Measurements from ENCODE around the gene KRTAP24-1. TPM values are rescaled to one million over a fixed set of nuclear protein-coding genes. Genes with fewer than 3 reads are reported as not detected.

Gene KRTAP24-1
- total and polyA plus RNA-seq, 2 experiments from 2014 or later: not detected

GRCh38 chr21:30256100-30256499 is 26.6 kb downstream of the KRTAP24-1 start:
- H3F3A ChIP-seq (ENCODE audit: insufficient read depth): no peaks in the 10 kb centered on the region
- no peak for DNase-seq
- H3K79me2 ChIP-seq (ENCODE audit: insufficient read depth): no peaks in the 10 kb centered on the region
- H3K9ac ChIP-seq: no peak overlapping the region
- H3K4me2 ChIP-seq (ENCODE audit: unreplicated experiment): no peak overlapping the region
- no peak overlapping the region for H3K27ac ChIP-seq
- no peaks in the 10 kb centered on the region for H4K20me1 ChIP-seq (ENCODE audit: insufficient read depth)
- H3K36me3 ChIP-seq (ENCODE audit: low read depth): no peaks in the 10 kb centered on the region
- H3K27me3 ChIP-seq (replicated peaks; ENCODE audit: insufficient read depth): no peaks in the 10 kb centered on the region
- no peaks in the 10 kb centered on the region for H3K9me2 ChIP-seq (ENCODE audit: insufficient read depth)
- TF ChIP-seq EZH2phosphoT487 (IDR thresholded peaks at IDR 0.05; ENCODE audit: insufficient read depth, low read depth) (no peak), EZH2 (IDR thresholded peaks at IDR 0.05; ENCODE audit: insufficient read depth, poor library complexity, severe bottlenecking) (no peak)
- H3K4me1 ChIP-seq (ENCODE audit: insufficient read depth): no peaks in the 10 kb centered on the region
- no peak overlapping the region for H2AFZ ChIP-seq
- no peaks in the 10 kb centered on the region for H3K9me3 ChIP-seq (ENCODE audit: low read depth)
- H3K4me3 ChIP-seq: no peak overlapping the region
- WGBS, 2 experiments (ENCODE audit: low coverage in 1 of 2, low lambda C conversion rate in 2 of 2, missing lambda C conversion rate in 2 of 2): 85 to 88% methylated on average over 4 of the region's 4 CpGs
- in situ Hi-C loops (cut with MboI): no loop called here

DNA sequence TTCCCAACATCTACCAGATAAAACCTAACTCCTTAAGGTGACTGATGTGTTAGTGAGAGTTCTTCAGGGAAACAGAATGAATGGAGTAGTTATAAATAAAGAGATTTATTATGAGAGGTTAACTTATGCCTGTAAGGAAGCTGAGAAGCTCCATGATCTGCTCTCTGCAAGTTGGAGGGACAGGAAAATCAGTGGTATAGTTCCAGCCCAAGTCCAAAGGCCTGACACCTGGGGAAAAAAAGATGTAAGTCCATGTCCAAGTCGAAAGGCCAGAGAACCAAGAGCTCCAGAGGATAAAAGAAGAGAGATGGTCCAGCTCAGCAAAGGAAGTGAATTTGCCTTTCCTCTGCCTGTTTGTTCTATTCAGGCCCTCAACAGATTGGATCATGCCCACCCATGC is 27.1 kb downstream of the KRTAP24-1 start:
- Histone ChIP-seq H3F3A (ENCODE audit: insufficient read depth) (no peaks in the 10 kb centered on the region), H3K9ac (no peak overlapping the region), H3K4me3 (no peak overlapping the region), H3K36me3 (ENCODE audit: low read depth) (no peaks in the 10 kb centered on the region), H3K27ac (no peak overlapping the region), H4K20me1 (ENCODE audit: insufficient read depth) (no peaks in the 10 kb centered on the region), H3K4me2 (ENCODE audit: unreplicated experiment) (no peak overlapping the region), H3K4me1 (ENCODE audit: insufficient read depth) (no peaks in the 10 kb centered on the region), H3K9me2 (ENCODE audit: insufficient read depth) (no peaks in the 10 kb centered on the region), H3K79me2 (ENCODE audit: insufficient read depth) (no peaks in the 10 kb centered on the region), H3K27me3 (replicated peaks; ENCODE audit: insufficient read depth) (no peaks in the 10 kb centered on the region), H3K9me3 (ENCODE audit: low read depth) (no peaks in the 10 kb centered on the region), H2AFZ (no peak overlapping the region)
- no peak for DNase-seq
- in situ Hi-C loops (cut with MboI): no loop called here
- TF ChIP-seq EZH2 (IDR thresholded peaks at IDR 0.05; ENCODE audit: insufficient read depth, poor library complexity, severe bottlenecking): no peak
- TF ChIP-seq EZH2phosphoT487 (IDR thresholded peaks at IDR 0.05; ENCODE audit: insufficient read depth, low read depth): no peak
- 59 to 62% methylated on average over 1 of the region's 1 CpG for WGBS, 2 experiments (ENCODE audit: low coverage in 1 of 2, low lambda C conversion rate in 2 of 2, missing lambda C conversion rate in 2 of 2)

DNA sequence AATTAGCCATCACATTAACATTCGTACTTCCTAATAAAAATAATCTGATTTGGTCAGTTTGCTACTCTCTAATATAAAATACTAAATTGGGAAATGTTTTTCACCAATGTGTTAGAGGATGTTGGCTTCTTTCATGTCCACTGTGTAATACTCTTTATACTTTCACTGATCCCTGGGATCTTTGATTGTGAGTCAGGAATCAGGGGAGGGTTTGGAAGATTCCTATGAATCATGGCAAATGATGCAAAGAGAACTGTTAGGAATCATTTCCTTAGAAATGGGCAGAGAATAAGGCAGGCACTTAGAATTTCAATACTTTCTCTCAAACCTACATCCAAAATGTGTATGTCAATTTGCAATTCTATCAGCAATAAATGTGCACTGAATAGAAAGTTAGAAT is 31.0 kb downstream of the KRTAP24-1 start:
- no peak overlapping the region for H3K4me3 ChIP-seq
- DNase-seq: peak; percentile 16
- H3K36me3 ChIP-seq (ENCODE audit: low read depth): no peaks in the 10 kb centered on the region
- 80 to 88% methylated on average over 1 of the region's 1 CpG for WGBS, 2 experiments (ENCODE audit: low coverage in 1 of 2, low lambda C conversion rate in 2 of 2, missing lambda C conversion rate in 2 of 2)
- no peak overlapping the region for H2AFZ ChIP-seq
- H3K9ac ChIP-seq: no peak overlapping the region
- no peaks in the 10 kb centered on the region for H3K4me1 ChIP-seq (ENCODE audit: insufficient read depth)
- no peak overlapping the region for H3K4me2 ChIP-seq (ENCODE audit: unreplicated experiment)
- TF ChIP-seq EZH2 (IDR thresholded peaks at IDR 0.05; ENCODE audit: insufficient read depth, poor library complexity, severe bottlenecking): no peak
- H3F3A ChIP-seq (ENCODE audit: insufficient read depth): no peaks in the 10 kb centered on the region
- H3K9me2 ChIP-seq (ENCODE audit: insufficient read depth): no peaks in the 10 kb centered on the region
- in situ Hi-C loops (cut with MboI): no loop called here
- H3K27ac ChIP-seq: no peak overlapping the region
- H4K20me1 ChIP-seq (ENCODE audit: insufficient read depth): no peaks in the 10 kb centered on the region
- H3K27me3 ChIP-seq (replicated peaks; ENCODE audit: insufficient read depth): no peaks in the 10 kb centered on the region
- no peaks in the 10 kb centered on the region for H3K9me3 ChIP-seq (ENCODE audit: low read depth)
- no peaks in the 10 kb centered on the region for H3K79me2 ChIP-seq (ENCODE audit: insufficient read depth)

DNA sequence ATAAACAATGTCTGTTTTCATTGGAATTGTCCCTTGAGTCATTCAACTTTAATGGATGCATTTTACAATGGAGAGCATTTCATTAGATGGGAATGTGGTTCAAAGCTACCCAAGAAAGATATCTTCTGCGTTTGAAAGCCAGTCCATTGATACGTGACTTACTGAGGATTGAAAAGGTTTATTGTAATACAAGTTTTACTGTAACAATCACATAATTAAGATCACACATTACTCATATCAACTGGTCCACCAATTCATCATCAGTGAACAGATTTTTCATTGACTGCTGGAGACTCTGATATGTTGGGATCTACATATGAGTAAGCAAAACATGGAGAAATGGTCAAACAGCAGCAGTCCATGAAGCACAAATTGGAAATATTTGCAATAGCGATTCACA is 32.8 kb downstream of the KRTAP24-1 start:
- no peak overlapping the region for H3K9ac ChIP-seq
- in situ Hi-C loops (cut with MboI): no loop called here
- no peaks in the 10 kb centered on the region for H4K20me1 ChIP-seq (ENCODE audit: insufficient read depth)
- H3K79me2 ChIP-seq (ENCODE audit: insufficient read depth): no peaks in the 10 kb centered on the region
- H3K27me3 ChIP-seq (replicated peaks; ENCODE audit: insufficient read depth): no peaks in the 10 kb centered on the region
- no peak overlapping the region for H3K27ac ChIP-seq
- no peak for TF ChIP-seq EZH2phosphoT487 (IDR thresholded peaks at IDR 0.05; ENCODE audit: insufficient read depth, low read depth)
- no peak for TF ChIP-seq EZH2 (IDR thresholded peaks at IDR 0.05; ENCODE audit: insufficient read depth, poor library complexity, severe bottlenecking)
- H3K36me3 ChIP-seq (ENCODE audit: low read depth): no peaks in the 10 kb centered on the region
- no peak overlapping the region for H3K4me3 ChIP-seq
- WGBS, 2 experiments (ENCODE audit: low coverage in 1 of 2, low lambda C conversion rate in 2 of 2, missing lambda C conversion rate in 2 of 2): 57 to 59% methylated on average over 3 of the region's 3 CpGs
- no peaks in the 10 kb centered on the region for H3F3A ChIP-seq (ENCODE audit: insufficient read depth)
- H2AFZ ChIP-seq: no peak overlapping the region
- H3K4me2 ChIP-seq (ENCODE audit: unreplicated experiment): no peak overlapping the region
- H3K4me1 ChIP-seq (ENCODE audit: insufficient read depth): no peaks in the 10 kb centered on the region
- H3K9me2 ChIP-seq (ENCODE audit: insufficient read depth): no peaks in the 10 kb centered on the region
- H3K9me3 ChIP-seq (ENCODE audit: low read depth): no peaks in the 10 kb centered on the region
- DNase-seq: no peak

GRCh38 chr21:30248844-30249243 is 33.9 kb downstream of the KRTAP24-1 start:
- TF ChIP-seq EZH2 (IDR thresholded peaks at IDR 0.05; ENCODE audit: insufficient read depth, poor library complexity, severe bottlenecking): no peak
- no peak for TF ChIP-seq EZH2phosphoT487 (IDR thresholded peaks at IDR 0.05; ENCODE audit: insufficient read depth, low read depth)
- Histone ChIP-seq H3K27me3 (replicated peaks; ENCODE audit: insufficient read depth) (no peaks in the 10 kb centered on the region), H4K20me1 (ENCODE audit: insufficient read depth) (no peaks in the 10 kb centered on the region), H3K4me3 (no peak overlapping the region), H3K36me3 (ENCODE audit: low read depth) (no peaks in the 10 kb centered on the region), H3K79me2 (ENCODE audit: insufficient read depth) (no peaks in the 10 kb centered on the region), H3K4me2 (ENCODE audit: unreplicated experiment) (no peak overlapping the region), H3K9me2 (ENCODE audit: insufficient read depth) (no peaks in the 10 kb centered on the region), H3K27ac (no peak overlapping the region), H2AFZ (no peak overlapping the region), H3F3A (ENCODE audit: insufficient read depth) (no peaks in the 10 kb centered on the region), H3K9me3 (ENCODE audit: low read depth) (no peaks in the 10 kb centered on the region), H3K9ac (no peak overlapping the region), H3K4me1 (ENCODE audit: insufficient read depth) (no peaks in the 10 kb centered on the region)
- WGBS, 2 experiments (ENCODE audit: low coverage in 1 of 2, low lambda C conversion rate in 2 of 2, missing lambda C conversion rate in 2 of 2): 86% methylated on average over 9 of the region's 9 CpGs
- no peak for DNase-seq
- in situ Hi-C loops (cut with MboI): no loop called here
